NCI-H2107 (cell line): ENCODE data around the gene GNG11.

ENCODE experiments used
- DNase-seq: peaks from one replicate; lab custom pipeline; 2025; lab: John Stamatoyannopoulos, UW

Gene GNG11

DNA sequence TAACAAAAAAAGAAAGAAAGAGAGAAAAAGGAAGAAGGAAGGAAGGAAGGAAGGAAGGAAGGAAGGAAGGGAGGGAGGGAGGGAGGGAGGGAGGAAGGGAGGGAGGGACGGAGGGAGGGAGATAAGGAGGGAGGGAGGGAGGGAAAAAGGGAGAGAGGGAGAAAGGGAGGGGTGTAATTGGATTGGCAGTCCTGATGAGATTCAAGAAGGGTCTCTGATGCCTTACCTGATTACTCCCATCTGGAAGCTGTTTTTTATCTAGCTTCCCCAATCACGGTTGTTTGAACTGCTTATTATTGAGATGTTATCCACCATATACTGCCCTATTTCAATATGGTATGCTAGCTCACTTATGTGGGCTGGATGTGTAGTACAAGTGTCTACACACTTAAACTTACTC is 27.3 kb downstream of the GNG11 start:
- DNase-seq: no peak

DNA sequence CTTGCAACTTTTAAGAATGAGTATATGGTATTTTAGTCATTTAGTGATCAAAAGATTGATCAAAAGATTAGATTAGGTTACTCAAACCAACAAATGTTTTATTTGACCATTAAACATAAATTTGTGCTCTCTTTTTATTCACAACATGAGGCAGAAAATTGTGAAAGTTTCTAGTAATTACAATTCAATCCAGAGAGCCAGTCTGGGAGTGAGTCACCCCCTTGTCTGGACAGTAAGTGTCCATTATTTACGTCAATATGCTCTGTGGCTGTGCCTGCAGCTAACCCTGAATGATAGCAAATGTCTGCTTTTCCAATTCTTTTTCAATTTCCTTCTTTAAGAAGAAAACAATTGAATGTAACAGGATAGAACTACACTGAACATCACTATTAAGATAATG is 27.9 kb downstream of the GNG11 start:
- DNase-seq: no peak

DNA sequence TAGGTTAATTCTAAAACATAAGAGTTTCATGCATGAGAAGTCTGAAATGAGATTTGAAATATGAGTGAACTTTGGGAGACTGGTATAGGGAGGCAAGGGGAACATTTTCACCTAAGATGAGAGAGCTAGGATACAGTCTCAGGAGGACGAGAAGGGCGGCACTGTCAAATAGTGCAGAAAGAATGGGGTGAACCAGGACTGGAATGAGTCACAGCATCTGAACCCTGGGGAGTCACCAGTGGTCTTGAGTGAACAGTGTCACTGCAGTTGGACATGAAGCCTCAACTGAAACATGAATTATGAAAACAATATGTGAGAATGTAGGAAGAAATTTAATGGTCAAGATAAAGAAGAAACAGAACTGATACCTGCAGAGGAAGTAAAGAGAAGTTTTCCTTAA is 33.8 kb downstream of the GNG11 start:
- no peak for DNase-seq

DNA sequence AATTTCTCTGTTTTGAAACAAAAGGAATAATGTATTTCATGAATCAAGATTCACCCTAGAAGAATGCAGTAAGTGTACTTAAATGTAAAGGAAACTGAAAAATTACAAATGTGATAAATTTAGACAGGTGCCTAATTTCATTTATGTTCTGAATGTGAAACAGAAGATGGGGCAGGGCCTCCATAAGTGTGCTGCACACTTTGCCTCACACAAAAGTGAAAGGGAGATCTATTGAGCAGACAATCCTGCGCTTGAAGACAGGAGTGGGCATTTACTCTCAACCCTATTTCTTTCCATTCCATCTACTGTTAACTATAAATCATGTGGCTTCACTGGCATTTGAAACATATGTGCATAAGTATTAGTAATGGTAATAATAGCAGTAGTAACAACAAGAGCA is 36.2 kb downstream of the GNG11 start:
- DNase-seq: no peak

DNA sequence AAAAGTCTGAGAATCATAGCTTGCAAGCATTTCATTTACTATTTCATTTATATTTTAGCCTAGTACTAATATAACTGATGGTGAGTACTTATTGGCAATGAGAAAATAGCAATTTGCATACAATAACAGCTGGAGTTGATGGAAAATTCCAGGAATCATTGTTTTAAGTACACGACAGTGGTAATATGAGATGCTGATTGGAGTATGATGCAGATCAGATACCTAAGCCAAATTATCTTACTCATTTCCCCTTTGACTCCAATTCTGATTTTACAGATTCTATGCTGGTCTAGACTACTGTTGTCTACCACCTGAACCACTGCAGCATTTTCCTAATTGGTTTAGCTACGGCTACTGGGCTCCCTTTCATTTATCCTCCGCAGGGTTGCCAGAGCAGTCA is 36.7 kb downstream of the GNG11 start:
- no peak for DNase-seq

GRCh38 chr7:93958651-93959050 is 37.1 kb downstream of the GNG11 start:
- DNase-seq: no peak

DNA sequence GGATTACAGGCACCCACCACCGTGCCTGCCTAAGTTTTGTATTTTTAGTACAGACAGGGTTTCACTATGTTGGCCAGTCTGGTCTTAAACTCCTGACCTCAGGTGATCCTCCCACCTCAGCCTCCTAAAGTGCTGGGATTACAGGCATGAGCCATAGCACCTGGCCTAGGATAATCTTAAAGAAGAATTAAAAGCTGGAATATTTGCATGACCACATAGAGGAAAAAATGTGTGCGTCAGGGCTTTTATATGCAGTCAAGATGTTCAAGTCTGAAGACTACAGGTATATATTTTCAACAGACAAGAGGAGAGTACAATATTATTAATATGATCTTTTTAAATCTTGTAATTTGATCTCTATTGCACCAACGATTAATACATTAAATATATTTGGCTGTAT is 39.5 kb downstream of the GNG11 start:
- DNase-seq: no peak

DNA sequence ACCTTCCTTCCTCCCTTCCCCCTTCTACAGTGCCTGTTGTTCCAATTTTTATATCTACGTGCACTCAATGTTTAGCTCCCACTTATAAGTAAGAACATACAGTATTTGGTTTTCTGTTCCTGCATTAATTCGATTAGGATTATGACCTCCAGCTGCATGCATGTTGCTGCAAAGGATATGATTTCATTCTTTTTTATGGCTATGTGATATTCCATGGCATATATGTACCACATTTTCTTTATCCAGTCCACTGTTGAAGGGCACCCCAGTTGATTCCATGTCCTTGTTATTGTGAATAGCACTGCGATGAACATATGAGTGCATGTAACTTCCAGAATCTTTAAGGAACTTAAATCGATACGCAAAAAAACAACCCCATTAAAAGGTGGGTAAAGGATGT is 42.7 kb downstream of the GNG11 start:
- DNase-seq: no peak

DNA sequence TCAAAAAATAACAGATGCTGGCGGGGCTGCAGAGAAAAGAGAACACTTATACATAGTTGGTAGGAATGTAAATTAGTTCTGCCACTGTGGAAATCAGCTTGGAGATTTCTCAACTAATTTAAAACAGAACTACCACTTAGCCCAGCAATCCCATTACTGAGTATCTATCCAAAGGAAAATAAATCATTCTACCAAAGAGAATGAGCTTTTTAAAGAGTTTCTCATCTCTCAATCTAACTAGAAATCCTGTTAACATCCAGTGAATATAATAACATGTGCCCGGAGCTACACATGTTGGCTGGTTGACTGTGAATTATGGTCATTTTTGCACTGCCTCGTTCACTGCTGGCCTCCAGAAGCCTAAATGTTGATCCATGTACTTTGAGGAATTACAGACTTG is 43.3 kb downstream of the GNG11 start:
- no peak for DNase-seq

- DNase-seq: no peak
These were observed 47.5 kb downstream of the GNG11 start for GRCh38 chr7:93968911-93969620.

DNA sequence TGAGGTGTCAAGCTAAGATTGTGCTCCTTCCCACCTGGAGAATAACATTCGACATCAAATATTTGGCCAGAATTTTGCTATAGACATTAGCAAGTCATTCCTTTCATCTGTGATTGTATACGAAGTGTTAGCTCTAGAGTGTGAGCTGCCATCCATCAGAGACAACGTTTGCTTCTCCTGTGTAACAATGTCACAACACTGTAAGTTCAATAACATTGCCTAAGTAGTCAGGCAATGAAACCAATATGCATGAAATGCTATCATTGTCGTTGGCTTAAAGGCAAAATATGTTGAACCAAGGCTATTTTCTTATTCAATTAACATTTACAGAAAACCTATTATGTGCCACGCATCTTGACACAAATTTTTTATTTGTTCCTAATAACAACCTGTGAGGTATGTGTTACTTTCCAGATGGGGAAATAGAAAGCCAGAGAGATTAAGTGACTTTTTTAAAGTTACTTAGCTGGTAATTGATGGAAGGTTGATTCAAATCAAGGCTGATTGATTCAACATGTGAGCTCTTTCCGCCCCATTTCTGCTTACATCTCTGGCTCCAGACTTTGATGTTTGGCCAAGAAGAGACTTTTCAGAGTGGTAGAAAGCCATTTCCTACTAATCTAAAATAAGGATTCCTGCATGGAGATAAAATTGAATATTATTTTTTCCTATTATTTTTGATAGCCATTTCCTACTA is 50.6 kb downstream of the GNG11 start:
- no peak for DNase-seq

- DNase-seq: no peak
These were observed 51.6 kb downstream of the GNG11 start for GRCh38 chr7:93973134-93973533.

- DNase-seq: no peak
These were observed 55.8 kb downstream of the GNG11 start for GRCh38 chr7:93977211-93977950.
